ENCODE measurements around the gene ETS1.
"Not testable (repeated sequence)": the region's sequence is repeated elsewhere in the genome, so short reads cannot be mapped to it uniquely, and the experiment has no call there.

ETS1 gene

GRCh38 chr11:128450425-128450824 lies 136.9 kb downstream of the ETS1 start:
- not testable (repeated sequence) for H3K36me3 ChIP-seq (ENCODE audit: control insufficient read depth, insufficient read depth, low read length); H3K4ac ChIP-seq (ENCODE audit: low read depth, low read length); H2AK5ac ChIP-seq (ENCODE audit: low read length); H3K27ac ChIP-seq (ENCODE audit: low read depth, low read length); H3K4me2 ChIP-seq (ENCODE audit: low read length); H2BK5ac ChIP-seq (ENCODE audit: low read length); H2BK120ac ChIP-seq (ENCODE audit: low read depth, low read length); H3K56ac ChIP-seq (ENCODE audit: low read length); H4K8ac ChIP-seq (ENCODE audit: low read depth, low read length); H3K18ac ChIP-seq (ENCODE audit: low read length); H2BK15ac ChIP-seq (replicated peaks; ENCODE audit: low read depth); H3K9ac ChIP-seq (ENCODE audit: low read length); H3K79me1 ChIP-seq (ENCODE audit: low read length); DNase-seq; H3K27me3 ChIP-seq (ENCODE audit: insufficient read depth, low read length, poor library complexity); H3K79me2 ChIP-seq (ENCODE audit: control insufficient read depth, insufficient read depth, low read length); H3K23ac ChIP-seq (ENCODE audit: low read length); H4K5ac ChIP-seq (ENCODE audit: low read length); H3K4me3 ChIP-seq (ENCODE audit: low read length); H3K4me1 ChIP-seq (ENCODE audit: control insufficient read depth, low read depth, low read length)
- no CpG with 5 or more reads among the region's 4 CpGs for WGBS (ENCODE audit: extremely low coverage, insufficient coverage, low lambda C conversion rate)

DNA sequence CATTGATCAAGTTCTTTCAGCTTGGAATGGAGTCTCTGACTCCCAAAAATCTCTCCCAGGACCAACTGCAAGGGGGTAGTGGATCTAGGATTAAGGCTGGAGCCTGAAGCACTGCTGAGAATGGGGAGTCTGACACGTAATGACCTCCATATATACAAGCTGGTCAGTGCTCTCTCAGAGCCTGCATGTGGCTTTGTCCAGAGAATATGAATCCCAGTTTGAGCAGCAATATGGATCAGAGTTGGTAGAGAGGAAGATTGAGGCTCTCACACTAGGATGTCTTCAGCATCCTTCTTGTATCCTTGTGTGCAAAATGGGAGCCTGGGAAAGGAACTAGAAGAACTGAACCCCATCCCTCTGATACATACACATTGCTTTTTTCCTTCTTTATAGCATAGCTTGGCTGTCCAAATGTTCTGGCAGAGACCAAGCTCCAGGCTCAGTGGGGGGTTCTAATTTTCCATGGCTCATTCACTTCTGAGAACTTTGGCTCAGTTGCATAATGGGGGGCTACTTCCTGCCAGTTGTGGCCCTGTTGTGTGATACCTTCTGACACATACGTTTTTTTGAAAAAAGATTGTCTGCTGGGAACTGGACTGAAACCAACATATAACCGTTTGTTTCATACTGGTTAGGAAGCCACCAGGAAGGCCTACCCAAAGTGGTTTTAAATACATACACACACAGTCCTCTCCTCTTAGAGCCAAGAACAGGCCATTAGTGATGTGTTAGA lies 138.2 kb downstream of the ETS1 start:
- Histone ChIP-seq H2BK120ac (ENCODE audit: low read depth, low read length) (no peak overlapping the region), H4K5ac (ENCODE audit: low read length) (no peak overlapping the region), H3K4ac (ENCODE audit: low read depth, low read length) (no peak overlapping the region), H3K56ac (ENCODE audit: low read length) (no peak overlapping the region), H3K27ac (ENCODE audit: low read depth, low read length) (no peak overlapping the region), H3K4me1 (ENCODE audit: control insufficient read depth, low read depth, low read length) (no peaks in the 10 kb centered on the region), H3K36me3 (ENCODE audit: control insufficient read depth, insufficient read depth, low read length) (no peaks in the 10 kb centered on the region), H3K18ac (ENCODE audit: low read length) (no peak overlapping the region), H3K9ac (ENCODE audit: low read length) (no peak overlapping the region), H2BK15ac (replicated peaks; ENCODE audit: low read depth) (no peak overlapping the region), H2BK5ac (ENCODE audit: low read length) (no peak overlapping the region), H3K79me1 (ENCODE audit: low read length) (no peaks in the 10 kb centered on the region), H3K79me2 (ENCODE audit: control insufficient read depth, insufficient read depth, low read length) (no peaks in the 10 kb centered on the region), H3K27me3 (ENCODE audit: insufficient read depth, low read length, poor library complexity) (no peaks in the 10 kb centered on the region), H3K4me3 (ENCODE audit: low read length) (no peak overlapping the region), H3K23ac (ENCODE audit: low read length) (no peak overlapping the region), H2AK5ac (ENCODE audit: low read length) (no peak overlapping the region), H4K8ac (ENCODE audit: low read depth, low read length) (no peak overlapping the region), H3K4me2 (ENCODE audit: low read length) (no peak overlapping the region)
- no CpG with 5 or more reads among the region's 3 CpGs for WGBS (ENCODE audit: extremely low coverage, insufficient coverage, low lambda C conversion rate)
- DNase-seq: no peak

- Histone ChIP-seq H3K23ac (ENCODE audit: low read length) (no peak overlapping the region), H2BK5ac (ENCODE audit: low read length) (no peak overlapping the region), H3K27ac (ENCODE audit: low read depth, low read length) (no peak overlapping the region), H3K79me2 (ENCODE audit: control insufficient read depth, insufficient read depth, low read length) (no peaks in the 10 kb centered on the region), H3K18ac (ENCODE audit: low read length) (no peak overlapping the region), H2AK5ac (ENCODE audit: low read length) (no peak overlapping the region), H3K4me3 (ENCODE audit: low read length) (no peak overlapping the region), H3K56ac (ENCODE audit: low read length) (no peak overlapping the region), H3K4me2 (ENCODE audit: low read length) (no peak overlapping the region), H3K79me1 (ENCODE audit: low read length) (no peaks in the 10 kb centered on the region), H3K4me1 (ENCODE audit: control insufficient read depth, low read depth, low read length) (no peaks in the 10 kb centered on the region), H2BK120ac (ENCODE audit: low read depth, low read length) (no peak overlapping the region), H4K8ac (ENCODE audit: low read depth, low read length) (no peak overlapping the region), H3K27me3 (ENCODE audit: insufficient read depth, low read length, poor library complexity) (no peaks in the 10 kb centered on the region), H3K4ac (ENCODE audit: low read depth, low read length) (no peak overlapping the region), H3K36me3 (ENCODE audit: control insufficient read depth, insufficient read depth, low read length) (no peaks in the 10 kb centered on the region), H4K5ac (ENCODE audit: low read length) (no peak overlapping the region), H2BK15ac (replicated peaks; ENCODE audit: low read depth) (no peak overlapping the region), H3K9ac (ENCODE audit: low read length) (no peak overlapping the region)
- DNase-seq: peak; percentile 81
- WGBS (ENCODE audit: extremely low coverage, insufficient coverage, low lambda C conversion rate): no CpG with 5 or more reads among the region's 7 CpGs
These were observed 139.0 kb downstream of the ETS1 start for GRCh38 chr11:128448200-128448886.

DNA sequence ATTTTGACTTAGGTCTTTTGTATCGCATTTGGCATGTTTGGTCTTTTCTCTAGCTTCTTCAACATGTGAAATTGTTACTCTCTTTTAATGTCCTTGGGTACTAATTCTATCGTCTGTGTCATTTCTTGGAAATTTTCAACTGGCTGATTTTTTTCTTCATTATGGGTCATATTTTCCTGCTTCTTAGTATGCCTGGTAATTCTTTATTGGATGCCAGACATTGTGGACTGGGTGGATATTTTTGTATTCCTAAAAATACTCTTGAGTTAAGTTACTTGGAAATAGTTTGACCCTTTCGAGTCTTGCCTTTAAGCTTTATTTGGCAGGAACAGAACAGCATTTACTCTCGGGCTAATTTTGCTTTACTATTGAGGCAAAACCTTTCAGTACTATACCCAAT lies 140.1 kb downstream of the ETS1 start:
- Histone ChIP-seq H4K8ac (ENCODE audit: low read depth, low read length) (no peak overlapping the region), H3K4ac (ENCODE audit: low read depth, low read length) (no peak overlapping the region), H3K18ac (ENCODE audit: low read length) (no peak overlapping the region), H3K4me3 (ENCODE audit: low read length) (no peak overlapping the region), H2BK120ac (ENCODE audit: low read depth, low read length) (no peak overlapping the region), H3K23ac (ENCODE audit: low read length) (no peak overlapping the region), H4K5ac (ENCODE audit: low read length) (no peak overlapping the region), H3K56ac (ENCODE audit: low read length) (no peak overlapping the region), H3K36me3 (ENCODE audit: control insufficient read depth, insufficient read depth, low read length) (no peaks in the 10 kb centered on the region), H3K4me2 (ENCODE audit: low read length) (no peak overlapping the region), H3K27me3 (ENCODE audit: insufficient read depth, low read length, poor library complexity) (no peaks in the 10 kb centered on the region), H2AK5ac (ENCODE audit: low read length) (no peak overlapping the region), H3K79me2 (ENCODE audit: control insufficient read depth, insufficient read depth, low read length) (no peaks in the 10 kb centered on the region), H3K27ac (ENCODE audit: low read depth, low read length) (no peak overlapping the region), H3K9ac (ENCODE audit: low read length) (no peak overlapping the region), H3K79me1 (ENCODE audit: low read length) (no peaks in the 10 kb centered on the region), H2BK5ac (ENCODE audit: low read length) (no peak overlapping the region), H3K4me1 (ENCODE audit: control insufficient read depth, low read depth, low read length) (no peaks in the 10 kb centered on the region), H2BK15ac (replicated peaks; ENCODE audit: low read depth) (no peak overlapping the region)
- DNase-seq: no peak
- no CpG with 5 or more reads among the region's 4 CpGs for WGBS (ENCODE audit: extremely low coverage, insufficient coverage, low lambda C conversion rate)

DNA sequence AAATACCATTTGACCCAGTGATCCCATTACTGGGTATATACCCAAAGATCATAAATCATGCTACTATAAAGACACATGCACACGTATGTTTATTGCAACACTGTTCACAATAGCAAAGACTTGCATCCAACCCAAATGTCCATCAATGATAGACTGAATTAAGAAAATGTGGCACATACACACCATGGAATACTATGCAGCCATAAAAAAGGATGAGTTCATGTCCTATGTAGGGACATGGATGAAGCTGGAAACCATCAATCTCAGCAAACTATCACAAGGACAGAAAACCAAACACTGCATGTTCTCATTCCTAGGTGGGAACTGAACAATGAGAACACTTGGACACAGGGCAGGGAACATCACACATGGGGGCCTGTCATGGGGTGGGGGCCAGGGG lies 141.4 kb downstream of the ETS1 start:
- H3K9ac ChIP-seq (ENCODE audit: low read length): not testable (repeated sequence)

More for the DNA sequence above, 141.4 kb downstream of the ETS1 start:
- H3K36me3 ChIP-seq (ENCODE audit: control insufficient read depth, insufficient read depth, low read length); H2BK5ac ChIP-seq (ENCODE audit: low read length); H3K27me3 ChIP-seq (ENCODE audit: insufficient read depth, low read length, poor library complexity); H4K5ac ChIP-seq (ENCODE audit: low read length); H3K4me2 ChIP-seq (ENCODE audit: low read length); H4K8ac ChIP-seq (ENCODE audit: low read depth, low read length); H2AK5ac ChIP-seq (ENCODE audit: low read length); DNase-seq; H3K56ac ChIP-seq (ENCODE audit: low read length); H2BK15ac ChIP-seq (replicated peaks; ENCODE audit: low read depth); H3K18ac ChIP-seq (ENCODE audit: low read length); H3K79me1 ChIP-seq (ENCODE audit: low read length); H3K4ac ChIP-seq (ENCODE audit: low read depth, low read length); H3K23ac ChIP-seq (ENCODE audit: low read length); H3K79me2 ChIP-seq (ENCODE audit: control insufficient read depth, insufficient read depth, low read length); H3K4me1 ChIP-seq (ENCODE audit: control insufficient read depth, low read depth, low read length); H3K27ac ChIP-seq (ENCODE audit: low read depth, low read length); H3K4me3 ChIP-seq (ENCODE audit: low read length); H2BK120ac ChIP-seq (ENCODE audit: low read depth, low read length): not testable (repeated sequence)
- no CpG with 5 or more reads among the region's 1 CpG for WGBS (ENCODE audit: extremely low coverage, insufficient coverage, low lambda C conversion rate)

Data from mesendoderm (in vitro differentiated cells).